Colonic mucosa (tissue), 4 donors: Measurements from ENCODE around the gene MSI2. TPM values are rescaled to one million over a fixed set of nuclear protein-coding genes. Genes with fewer than 3 reads are reported as not detected.

Experiments used
- DNase-seq: peaks from one replicate; pipeline ENCODE4 v3.0.0-alpha.2; 2020
- H3K27ac ChIP-seq: fragments of 200-600 bp; one replicate; pipeline ENCODE4 v1.8.0; 2021
- H3K27me3 ChIP-seq: fragments of 200-600 bp; one replicate; pipeline ENCODE4 v1.8.0; 2021
- H3K36me3 ChIP-seq: fragments of 200-600 bp; one replicate; pipeline ENCODE4 v1.8.0; 2021
- H3K4me1 ChIP-seq: fragments of 200-600 bp; one replicate; pipeline ENCODE4 v1.8.0; 2021; ENCODE audit warnings: mild to moderate bottlenecking
- H3K4me3 ChIP-seq: fragments of 200-600 bp; one replicate; pipeline ENCODE4 v1.8.0; 2021
- H3K9ac ChIP-seq, 2 donors: one replicate each; pipeline ENCODE4 v1.7.0; 2013; ENCODE audit warnings: control low read depth in 2 of 2, low read depth in 2 of 2, low read length in 2 of 2
- H3K9me3 ChIP-seq: fragments of 200-600 bp; one replicate; pipeline ENCODE4 v1.8.0; 2021
- intact Hi-C: fragments of 100-400 bp; cut with DNase I; formaldehyde crosslinking; loops from one replicate; pipeline ENCODE4 v1.14.1; 2022
- total RNA-seq, 2 donors: library from RNA; stranded (reverse); fragmentation: NEBNext Ultra II Directional in 1 of 2; extraction: Animal tissue kit (Norgen Biotek cat#: 25700) in 1 of 2; gene quantifications; one replicate each; pipeline ENCODE4 v1.2.1, GENCODE V29; 2021
- TF ChIP-seq, protein P1 (sequence below): fragments of 200-600 bp; IDR thresholded peaks from one replicate; pipeline ENCODE4 v1.8.0; 2022; ENCODE audit warnings: antibody characterized with exemption, mild to moderate bottlenecking
- donor health status: healthy.
- donor health status: DM: no; HTN: no; CAD: no.
- donor health status: DM: no; HTN: no; CAD: no.

Gene MSI2
- total RNA-seq, 2 donors from 2014 or later: 61.6 to 75.4 TPM

DNA sequence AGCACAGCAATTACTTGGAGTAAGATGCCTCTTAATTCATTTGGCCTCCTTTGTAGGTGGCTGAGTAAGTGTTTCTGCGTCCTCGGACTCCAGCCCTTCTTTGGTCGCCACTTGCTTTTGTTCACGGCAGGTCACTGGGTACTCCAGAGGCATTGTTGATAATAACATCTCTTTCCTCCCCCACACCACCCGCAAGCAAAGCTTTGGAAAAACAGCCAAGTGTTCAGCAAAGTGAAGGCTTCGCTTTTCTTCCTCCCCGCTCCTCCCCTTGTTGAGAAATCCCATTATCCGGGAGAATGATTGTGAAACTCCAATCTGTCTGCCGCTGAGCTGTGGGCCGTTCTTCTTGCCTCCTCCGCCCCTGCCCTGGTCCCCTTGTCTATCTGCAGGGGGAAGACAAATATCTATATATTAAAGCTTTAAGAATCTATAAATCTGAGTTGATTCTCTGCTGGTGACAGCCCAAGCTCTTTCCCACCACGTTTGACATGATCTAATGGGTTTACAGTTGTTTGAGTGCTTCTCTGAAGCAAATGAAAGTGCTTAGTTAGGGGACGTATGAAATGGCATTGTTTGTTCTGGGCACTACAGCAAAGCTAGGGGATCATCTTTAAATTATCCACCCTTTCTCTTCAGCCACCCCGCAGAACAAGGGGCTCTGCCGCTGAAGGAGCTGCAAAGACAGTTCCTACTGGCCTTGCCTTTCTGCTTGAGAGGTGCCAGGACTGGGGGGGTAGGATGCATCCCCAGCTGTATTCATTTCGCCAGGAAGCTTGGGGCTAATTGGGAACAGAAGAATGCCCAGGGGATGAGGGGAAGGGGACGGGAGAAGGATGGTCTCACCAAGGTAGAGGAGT lies 321.7 kb downstream of the MSI2 start:
- Histone ChIP-seq H3K27me3 (no peaks in the 10 kb centered on the region), H3K4me1 (no peaks in the 10 kb centered on the region), H3K9me3 (no peaks in the 10 kb centered on the region), H3K36me3 (no peaks in the 10 kb centered on the region), H3K4me3 (no peak overlapping the region), H3K9ac (no peak overlapping the region), H3K27ac (no peak overlapping the region)
- TF ChIP-seq, protein P1, sequence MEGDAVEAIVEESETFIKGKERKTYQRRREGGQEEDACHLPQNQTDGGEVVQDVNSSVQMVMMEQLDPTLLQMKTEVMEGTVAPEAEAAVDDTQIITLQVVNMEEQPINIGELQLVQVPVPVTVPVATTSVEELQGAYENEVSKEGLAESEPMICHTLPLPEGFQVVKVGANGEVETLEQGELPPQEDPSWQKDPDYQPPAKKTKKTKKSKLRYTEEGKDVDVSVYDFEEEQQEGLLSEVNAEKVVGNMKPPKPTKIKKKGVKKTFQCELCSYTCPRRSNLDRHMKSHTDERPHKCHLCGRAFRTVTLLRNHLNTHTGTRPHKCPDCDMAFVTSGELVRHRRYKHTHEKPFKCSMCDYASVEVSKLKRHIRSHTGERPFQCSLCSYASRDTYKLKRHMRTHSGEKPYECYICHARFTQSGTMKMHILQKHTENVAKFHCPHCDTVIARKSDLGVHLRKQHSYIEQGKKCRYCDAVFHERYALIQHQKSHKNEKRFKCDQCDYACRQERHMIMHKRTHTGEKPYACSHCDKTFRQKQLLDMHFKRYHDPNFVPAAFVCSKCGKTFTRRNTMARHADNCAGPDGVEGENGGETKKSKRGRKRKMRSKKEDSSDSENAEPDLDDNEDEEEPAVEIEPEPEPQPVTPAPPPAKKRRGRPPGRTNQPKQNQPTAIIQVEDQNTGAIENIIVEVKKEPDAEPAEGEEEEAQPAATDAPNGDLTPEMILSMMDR: no peak
- intact Hi-C loops: no loop called here
- peak; percentile 30 for DNase-seq

- H3K9ac ChIP-seq: no peak overlapping the region
Observed at GRCh38 chr17:57578608-57579225, 322.4 kb downstream of the MSI2 start.

DNA sequence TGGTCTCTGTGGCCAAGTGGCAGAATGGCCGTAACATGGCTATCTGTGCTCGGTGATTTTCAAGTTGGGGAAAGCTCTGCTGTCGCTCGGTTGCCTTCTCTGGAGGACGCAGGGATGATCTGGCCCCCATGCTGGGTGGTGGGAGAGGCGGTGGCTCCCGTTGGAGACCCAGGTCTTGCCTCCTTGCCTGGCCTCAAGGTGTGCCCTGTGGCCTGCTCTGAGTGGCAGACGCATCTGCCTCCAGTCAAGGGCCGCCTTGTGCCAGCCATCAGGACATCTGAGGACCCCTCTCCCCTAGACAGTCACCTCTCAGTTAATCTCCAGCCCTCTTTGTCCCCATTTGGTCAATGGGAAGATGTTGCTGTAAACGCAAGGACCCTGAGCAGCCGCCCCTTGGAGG lies 322.9 kb downstream of the MSI2 start:
- Histone ChIP-seq H3K4me1 (no peaks in the 10 kb centered on the region), H3K9ac (no peak overlapping the region), H3K36me3 (no peaks in the 10 kb centered on the region), H3K27ac (no peak overlapping the region), H3K4me3 (no peak overlapping the region), H3K27me3 (no peaks in the 10 kb centered on the region), H3K9me3 (no peaks in the 10 kb centered on the region)
- DNase-seq: no peak
- TF ChIP-seq, protein P1: no peak
- intact Hi-C loops: no loop called here

More at GRCh38 chr17:57578608-57579225, 322.4 kb downstream of the MSI2 start:
- Histone ChIP-seq H3K27me3 (no peaks in the 10 kb centered on the region), H3K9me3 (no peaks in the 10 kb centered on the region), H3K4me1 (no peaks in the 10 kb centered on the region), H3K36me3 (no peaks in the 10 kb centered on the region), H3K27ac (no peak overlapping the region), H3K4me3 (no peak overlapping the region)
- intact Hi-C loops: no loop called here
- DNase-seq: no peak
- TF ChIP-seq, protein P1: no peak

DNA sequence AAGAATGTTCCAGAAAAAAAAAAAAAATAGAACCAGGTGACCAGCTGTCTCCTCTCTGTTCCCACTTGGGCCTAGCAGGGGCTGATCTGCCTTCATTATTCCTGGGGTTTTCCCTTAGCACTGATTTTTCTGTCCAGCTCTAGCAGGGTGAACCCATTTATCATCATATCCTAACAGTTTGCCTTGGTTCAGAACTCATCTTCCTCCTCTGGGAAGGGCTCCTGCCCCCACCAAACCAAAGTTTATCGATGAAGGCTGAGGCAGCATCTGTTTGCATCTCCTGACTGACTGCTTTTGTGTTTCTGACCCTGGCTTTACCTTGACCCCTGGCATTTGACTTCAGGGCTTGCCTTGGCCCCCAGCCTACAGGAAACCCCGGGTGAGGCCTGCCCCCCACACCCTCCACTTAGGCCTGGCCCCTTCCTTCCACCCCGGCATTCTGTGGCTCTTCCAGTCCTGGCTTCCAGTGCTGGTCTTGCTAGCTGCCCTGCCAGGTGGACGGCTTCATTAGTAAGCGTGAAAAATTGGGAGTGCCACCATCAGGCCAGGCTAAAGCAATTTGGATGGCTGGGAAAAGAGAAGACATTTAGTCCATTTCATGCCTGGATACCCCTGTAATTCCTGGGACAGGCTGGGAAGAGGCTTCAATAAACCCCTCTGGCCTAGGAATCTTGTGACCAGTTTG lies 323.9 kb downstream of the MSI2 start:
- Histone ChIP-seq H3K27me3 (no peaks in the 10 kb centered on the region), H3K4me1 (no peaks in the 10 kb centered on the region), H3K9me3 (no peaks in the 10 kb centered on the region), H3K27ac (no peak overlapping the region), H3K36me3 (no peaks in the 10 kb centered on the region), H3K9ac (no peak overlapping the region), H3K4me3 (no peak overlapping the region)
- intact Hi-C loops: no loop called here
- TF ChIP-seq, protein P1: no peak
- no peak for DNase-seq

DNA sequence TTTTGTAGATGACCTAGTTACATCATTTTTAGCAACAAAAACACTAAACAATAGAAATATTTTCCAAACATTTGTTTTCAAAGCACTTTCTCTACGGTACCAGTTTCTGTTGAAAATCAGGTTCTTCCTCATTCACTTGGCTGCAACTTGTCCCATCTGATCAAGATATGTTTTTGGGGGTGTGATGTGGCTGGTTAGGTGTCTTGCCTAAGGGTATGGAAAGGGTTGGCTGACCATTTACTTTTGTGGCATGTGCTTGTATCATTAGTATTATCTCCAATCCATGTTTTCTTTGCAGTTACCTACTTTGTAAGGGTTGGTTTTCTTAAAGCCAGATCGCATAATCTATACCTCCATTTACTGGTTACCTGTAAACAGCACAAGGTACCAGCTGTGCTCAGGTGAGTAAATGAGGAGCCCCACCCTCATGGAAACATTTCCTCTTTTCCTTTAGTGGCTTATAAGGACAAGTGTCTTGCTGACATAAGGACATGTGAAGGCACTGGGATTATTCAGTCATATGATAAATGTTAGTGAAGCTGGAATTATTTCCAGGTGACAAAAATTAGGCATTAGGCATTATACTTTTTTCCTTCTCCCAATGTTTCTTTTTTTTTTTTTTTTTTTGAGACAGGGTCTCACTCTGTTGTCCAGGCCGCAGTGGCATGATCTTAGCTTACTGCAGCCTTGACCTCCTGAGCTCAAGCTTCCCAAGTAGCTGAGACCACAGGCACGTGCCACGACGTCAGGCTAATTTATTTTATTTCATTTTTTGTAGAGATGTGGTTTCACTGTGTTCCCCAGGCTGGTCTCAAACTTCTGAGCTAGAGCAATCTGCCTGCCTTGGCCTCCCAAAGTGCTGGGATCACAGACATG lies 326.8 kb downstream of the MSI2 start:
- TF ChIP-seq, protein P1: no peak
- Histone ChIP-seq H3K9me3 (no peaks in the 10 kb centered on the region), H3K36me3 (no peaks in the 10 kb centered on the region), H3K4me1 (no peaks in the 10 kb centered on the region), H3K9ac (no peak overlapping the region), H3K27me3 (no peaks in the 10 kb centered on the region), H3K27ac (no peak overlapping the region), H3K4me3 (no peak overlapping the region)
- no peak for DNase-seq
- intact Hi-C loops: no loop called here
